ENCODE results near the gene SLC66A2. TPM values are rescaled to one million over a fixed set of nuclear protein-coding genes. Genes with fewer than 3 reads are reported as not detected.
A peak's percentile ranks its signal among the peaks of the same experiment; 100 is the strongest.

SLC66A2 gene
- total RNA-seq, 4 donors from 2014 or later, result 69.4 to 176 (median 103) TPM

DNA sequence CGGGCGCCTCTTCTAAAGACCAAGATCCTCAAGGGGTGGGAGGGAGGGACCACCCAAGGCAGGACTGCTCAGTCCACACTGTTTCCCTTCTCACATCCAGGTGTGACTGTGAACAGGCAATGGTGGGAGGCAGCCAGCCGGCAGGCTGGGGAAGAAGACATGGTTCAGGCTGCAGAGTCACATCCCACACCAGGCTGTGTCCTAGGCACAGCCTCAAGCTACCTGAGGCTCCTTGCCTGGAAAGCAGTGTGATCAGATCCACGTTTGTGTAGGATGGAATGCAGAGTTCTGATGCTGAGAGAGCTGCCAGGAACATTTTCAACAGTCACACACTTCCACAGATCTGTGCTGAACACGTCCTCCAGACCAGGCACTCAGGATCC is 16.4 kb downstream of the SLC66A2 start:
- no peak for DNase-seq (ENCODE audit: low spot score)
- TF ChIP-seq, protein P1, sequence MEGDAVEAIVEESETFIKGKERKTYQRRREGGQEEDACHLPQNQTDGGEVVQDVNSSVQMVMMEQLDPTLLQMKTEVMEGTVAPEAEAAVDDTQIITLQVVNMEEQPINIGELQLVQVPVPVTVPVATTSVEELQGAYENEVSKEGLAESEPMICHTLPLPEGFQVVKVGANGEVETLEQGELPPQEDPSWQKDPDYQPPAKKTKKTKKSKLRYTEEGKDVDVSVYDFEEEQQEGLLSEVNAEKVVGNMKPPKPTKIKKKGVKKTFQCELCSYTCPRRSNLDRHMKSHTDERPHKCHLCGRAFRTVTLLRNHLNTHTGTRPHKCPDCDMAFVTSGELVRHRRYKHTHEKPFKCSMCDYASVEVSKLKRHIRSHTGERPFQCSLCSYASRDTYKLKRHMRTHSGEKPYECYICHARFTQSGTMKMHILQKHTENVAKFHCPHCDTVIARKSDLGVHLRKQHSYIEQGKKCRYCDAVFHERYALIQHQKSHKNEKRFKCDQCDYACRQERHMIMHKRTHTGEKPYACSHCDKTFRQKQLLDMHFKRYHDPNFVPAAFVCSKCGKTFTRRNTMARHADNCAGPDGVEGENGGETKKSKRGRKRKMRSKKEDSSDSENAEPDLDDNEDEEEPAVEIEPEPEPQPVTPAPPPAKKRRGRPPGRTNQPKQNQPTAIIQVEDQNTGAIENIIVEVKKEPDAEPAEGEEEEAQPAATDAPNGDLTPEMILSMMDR (IDR thresholded peaks at IDR 0.05), result no peak

DNA sequence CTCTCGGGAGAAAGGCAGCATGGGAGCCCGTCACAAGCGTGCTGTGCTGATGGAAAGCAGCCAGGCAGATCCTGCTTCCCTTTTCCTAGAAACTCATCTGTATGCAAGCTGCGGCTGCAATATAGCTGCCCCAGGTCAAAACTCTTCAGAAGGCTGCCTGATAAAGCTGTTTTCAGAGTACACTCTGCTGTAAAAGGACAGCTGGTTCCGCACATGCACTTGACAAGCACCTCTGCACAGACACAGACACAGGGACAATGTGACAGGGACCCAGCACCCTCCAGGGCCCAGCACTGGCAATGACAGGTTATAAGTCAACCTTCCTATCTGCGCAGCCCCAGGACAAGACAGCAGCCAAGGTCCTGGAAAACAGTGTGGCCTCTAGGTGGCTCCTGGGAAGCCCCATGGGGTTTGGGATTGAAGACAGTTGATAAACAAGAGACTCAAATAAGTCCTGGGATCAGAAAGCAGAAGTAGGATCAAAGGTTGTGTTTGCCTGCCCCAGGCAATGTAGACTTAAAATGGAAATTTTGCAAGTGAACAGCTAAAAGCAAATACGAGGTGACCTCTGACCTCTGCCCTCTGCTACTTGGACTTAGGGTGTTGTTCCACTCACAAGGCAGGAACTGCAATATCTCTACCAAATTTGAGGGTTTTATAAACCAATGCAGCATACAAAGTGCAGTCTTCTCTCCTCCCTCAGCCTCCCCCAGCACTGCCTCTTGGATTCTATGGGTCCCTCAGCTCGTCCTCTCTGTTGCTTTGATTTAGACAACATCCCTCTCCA is 16.9 kb downstream of the SLC66A2 start:
- ATAC-seq (ENCODE audit: low FRiP score) (no peak), DNase-seq (ENCODE audit: low spot score) (peak; percentile 3)
- TF ChIP-seq, protein P1 (IDR thresholded peaks at IDR 0.05), result no peak

More for the DNA sequence above, 16.4 kb downstream of the SLC66A2 start:
- no peak for ATAC-seq (ENCODE audit: low FRiP score)

DNA sequence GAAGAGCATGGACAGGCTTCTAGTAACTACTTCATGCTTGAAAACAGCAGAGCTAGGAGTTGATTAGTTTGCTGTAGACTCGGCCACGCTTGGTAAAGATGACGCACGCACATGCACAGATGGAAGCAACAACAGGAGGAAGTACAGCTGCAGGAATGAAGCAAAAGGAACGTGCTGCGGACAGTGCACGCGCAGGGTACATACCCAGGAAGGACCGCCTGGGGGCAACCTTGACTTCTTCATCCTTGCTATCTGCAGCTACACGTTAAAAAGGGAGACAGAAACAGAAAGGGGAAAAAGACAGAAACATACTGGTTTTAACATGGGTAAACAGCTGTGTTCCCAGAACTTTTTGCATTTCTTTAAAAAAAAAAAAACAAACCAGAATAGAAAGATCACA is 17.7 kb downstream of the SLC66A2 start:
- TF ChIP-seq, protein P1 (IDR thresholded peaks at IDR 0.05), result no peak
- DNase-seq (ENCODE audit: low spot score), result no peak
- ATAC-seq (ENCODE audit: low FRiP score), result no peak

DNA sequence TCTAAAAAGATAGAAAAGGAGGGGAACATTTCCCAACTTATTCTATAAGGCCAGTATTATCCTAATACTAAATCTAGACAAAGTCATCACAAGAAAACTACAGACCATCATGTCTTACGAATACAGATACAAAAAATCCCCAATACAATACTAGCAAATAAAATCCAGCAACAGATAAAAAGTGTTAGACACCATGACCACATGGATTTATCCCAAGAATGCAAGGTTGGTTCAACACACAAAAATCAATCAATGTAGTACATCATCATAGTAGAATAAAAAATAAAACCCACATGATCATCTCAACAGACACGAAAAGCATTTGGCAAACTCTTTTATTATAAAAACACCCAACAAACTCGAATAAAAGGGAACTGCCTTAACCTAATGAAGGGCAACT is 18.5 kb downstream of the SLC66A2 start:
- ATAC-seq (ENCODE audit: low FRiP score) (no peak), DNase-seq (ENCODE audit: low spot score) (no peak)
- TF ChIP-seq, protein P1 (IDR thresholded peaks at IDR 0.05), result no peak

DNA sequence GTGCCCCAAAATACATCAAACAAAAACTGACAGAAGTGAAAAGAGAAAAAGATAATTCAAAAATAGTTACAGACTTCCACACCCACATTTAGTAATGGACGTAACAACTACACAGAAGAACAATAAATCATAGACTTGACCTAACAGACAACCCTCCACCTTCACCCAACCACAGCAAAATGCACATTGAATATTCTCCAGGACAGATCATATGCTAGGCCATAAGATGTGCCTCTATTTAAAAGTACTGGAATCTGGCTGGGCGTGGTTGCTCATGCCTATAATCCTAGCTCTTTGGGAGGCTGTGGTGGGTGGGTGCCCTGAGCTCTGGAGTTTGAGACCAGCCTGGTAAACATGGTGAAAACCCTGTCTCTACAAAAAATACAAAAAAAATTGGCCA is 20.0 kb downstream of the SLC66A2 start:
- DNase-seq (ENCODE audit: low spot score) (no peak), ATAC-seq (ENCODE audit: low FRiP score) (no peak)
- TF ChIP-seq, protein P1 (IDR thresholded peaks at IDR 0.05), result no peak

DNA sequence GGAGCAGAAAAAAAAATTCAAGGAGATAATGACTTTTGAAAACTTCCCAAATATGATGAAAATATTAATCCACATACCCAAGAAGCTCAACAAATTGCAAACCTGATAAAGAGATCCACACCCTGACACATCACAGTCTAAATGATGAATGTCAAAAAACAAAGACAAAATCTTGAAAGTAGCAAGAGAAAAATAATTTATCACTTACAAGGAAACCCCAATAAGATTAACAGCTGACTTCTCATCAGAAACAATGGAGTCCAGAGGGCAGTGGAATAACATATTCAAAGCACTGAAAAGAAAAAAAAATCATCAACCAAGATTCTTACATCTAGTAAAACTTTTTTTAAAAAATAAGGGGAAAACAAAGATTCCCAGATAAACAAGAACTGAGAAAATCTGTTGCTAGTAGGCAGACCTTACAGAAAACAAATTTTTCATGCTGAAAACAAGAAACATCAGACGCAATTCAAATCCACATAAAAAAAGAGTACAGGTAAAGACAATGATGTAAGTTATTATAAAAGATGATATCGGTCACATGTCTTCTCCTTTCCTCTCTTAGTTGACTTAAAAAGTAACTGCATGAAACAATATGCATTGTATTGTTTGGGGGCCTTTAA is 21.3 kb downstream of the SLC66A2 start:
- TF ChIP-seq, protein P1 (IDR thresholded peaks at IDR 0.05), result no peak
- no peak for ATAC-seq (ENCODE audit: low FRiP score)
- DNase-seq (ENCODE audit: low spot score), result no peak

DNA sequence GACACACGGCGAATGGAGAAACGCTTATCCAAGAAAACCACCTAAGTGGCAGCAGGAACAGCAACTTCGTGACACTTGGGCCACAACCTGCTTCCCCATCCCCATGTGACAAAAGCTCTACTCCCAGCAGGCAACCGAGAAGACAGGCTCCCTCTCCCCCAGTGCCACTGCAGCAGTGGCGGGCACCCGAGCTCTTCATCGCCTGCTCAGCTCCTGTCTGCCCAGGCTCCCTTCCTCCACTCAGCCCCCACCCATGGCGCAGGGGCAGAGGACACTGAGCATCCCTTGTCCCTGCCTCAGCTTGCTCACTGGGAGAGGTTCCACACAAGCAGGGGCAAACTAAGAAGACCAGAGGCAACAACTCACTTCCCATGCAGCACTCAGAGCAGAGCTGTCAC is 22.9 kb downstream of the SLC66A2 start:
- ATAC-seq (ENCODE audit: low FRiP score) (no peak), DNase-seq (ENCODE audit: low spot score) (peak; percentile 7)

More for the DNA sequence above, 22.9 kb downstream of the SLC66A2 start:
- TF ChIP-seq, protein P1 (IDR thresholded peaks at IDR 0.05), result no peak

All from omental fat pad (tissue), 4 donors.